Tibial nerve (tissue), 4 donors: Measurements from ENCODE around the gene TAX1BP1. TPM values are rescaled to one million over a fixed set of nuclear protein-coding genes. Genes with fewer than 3 reads are reported as not detected.
"Not testable (repeated sequence)": the region's sequence is repeated elsewhere in the genome, so short reads cannot be mapped to it uniquely, and the experiment has no call there.

Experiments used
- DNase-seq, 2 donors: peaks; one replicate each; pipeline ENCODE4 v3.0.0-alpha.2; 2019; ENCODE audit warnings: low spot score in 2 of 2
- H3K27ac ChIP-seq, 4 donors: fragments of 200-600 bp; sonication (generic) in 3 of 4; one replicate each; pipeline ENCODE4 v1.5.1; 2017 to 2019; ENCODE audit warnings: mild to moderate bottlenecking in 1 of 4
- H3K27me3 ChIP-seq, 2 donors: fragments of 200-600 bp; sonication (generic) in 1 of 2; one replicate each; pipeline versions ENCODE4 v1.5.1 to v1.6.0; 2017 to 2019
- H3K36me3 ChIP-seq, 3 donors: fragments of 200-600 bp; sonication (generic); one replicate each; pipeline ENCODE4 v1.5.1; 2018 to 2019
- H3K4me1 ChIP-seq, 4 donors: fragments of 200-600 bp; sonication (generic) in 3 of 4; one replicate each; pipeline ENCODE4 v1.5.1; 2017 to 2019
- H3K4me3 ChIP-seq, 4 donors: fragments of 200-600 bp; sonication (generic) in 3 of 4; one replicate each; pipeline ENCODE4 v1.5.1; 2017 to 2019; ENCODE audit warnings: mild to moderate bottlenecking in 1 of 4, moderate library complexity in 1 of 4
- H3K9me3 ChIP-seq, 4 donors: fragments of 200-600 bp; sonication (generic) in 3 of 4; one replicate each; pipeline ENCODE4 v1.5.1; 2017 to 2019
- EP300 ChIP-seq, 2 donors: sonication (generic); formaldehyde crosslinking; IDR thresholded peaks; one replicate each; pipeline ENCODE4 v1.6.1; 2017; ENCODE audit warnings: antibody characterized with exemption in 2 of 2, mild to moderate bottlenecking in 1 of 2
- POLR2A ChIP-seq, 2 donors: fragments of 450-650 bp; IDR thresholded peaks; one replicate each; pipeline ENCODE4 v1.6.1; 2017; ENCODE audit warnings: antibody characterized with exemption in 2 of 2, mild to moderate bottlenecking in 2 of 2, moderate library complexity in 2 of 2
- WGBS, 2 donors: methylation state at CpG; one replicate each; pipeline ENCODE4 v1.1.5; 2018; 5-methylcytosine and 5-hydroxymethylcytosine counted together
- total RNA-seq, 4 donors: library from RNA; depleted of rRNA; stranded (reverse); fragments of >200 nt; gene quantifications; one replicate each; pipeline ENCODE4 v1.1.0, GENCODE V29; 2016
- TF ChIP-seq, protein P1 (sequence below), 5 experiments: fragments of 200-600 bp in 3 of 5; fragments of 450-650 bp in 2 of 5; sonication (generic) in 3 of 5; IDR thresholded peaks; one replicate each; pipeline ENCODE4 v1.5.1; 2016 to 2019; ENCODE audit warnings: antibody characterized with exemption in 5 of 5, mild to moderate bottlenecking in 3 of 5, moderate library complexity in 2 of 5

Gene TAX1BP1
- total RNA-seq, 4 donors from 2014 or later: 52.8 to 89.6 (median 71.8) TPM

DNA sequence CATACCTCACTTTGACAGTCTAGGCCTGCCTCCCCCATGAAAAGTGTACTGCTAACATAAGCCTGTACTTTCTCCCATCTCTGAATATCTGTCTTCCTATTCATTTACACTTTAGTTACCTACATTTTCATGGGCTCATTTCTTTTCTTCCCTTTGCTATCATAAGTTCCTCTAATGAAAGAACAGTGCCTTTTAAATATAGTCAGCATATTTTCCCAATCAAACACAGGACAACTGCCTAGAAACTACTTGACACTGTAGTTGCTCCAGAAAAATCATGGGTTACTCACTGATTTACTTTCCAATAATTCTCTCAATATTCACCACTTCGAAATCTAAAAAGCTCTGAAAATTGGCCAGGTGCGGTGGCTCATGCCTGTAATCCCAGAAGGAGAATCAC, 2.8 kb upstream of the TAX1BP1 start:
- Histone ChIP-seq H3K4me3 (no peak overlapping the region), H3K9me3 (no peaks in the 10 kb centered on the region), H3K27me3 (no peaks in the 10 kb centered on the region), H3K4me1 (peaks cover 0 to 23% (median 0%) of the 10 kb centered on the region in 4 donors), H3K27ac (no peak overlapping the region), H3K36me3 (no peaks in the 10 kb centered on the region)
- WGBS, 2 donors: 98 to 100% methylated on average over 2 of the region's 2 CpGs
- TF ChIP-seq EP300 (IDR thresholded peaks at IDR 0.05) (no peak), POLR2A (IDR thresholded peaks at IDR 0.05) (no peak)
- TF ChIP-seq, protein P1, sequence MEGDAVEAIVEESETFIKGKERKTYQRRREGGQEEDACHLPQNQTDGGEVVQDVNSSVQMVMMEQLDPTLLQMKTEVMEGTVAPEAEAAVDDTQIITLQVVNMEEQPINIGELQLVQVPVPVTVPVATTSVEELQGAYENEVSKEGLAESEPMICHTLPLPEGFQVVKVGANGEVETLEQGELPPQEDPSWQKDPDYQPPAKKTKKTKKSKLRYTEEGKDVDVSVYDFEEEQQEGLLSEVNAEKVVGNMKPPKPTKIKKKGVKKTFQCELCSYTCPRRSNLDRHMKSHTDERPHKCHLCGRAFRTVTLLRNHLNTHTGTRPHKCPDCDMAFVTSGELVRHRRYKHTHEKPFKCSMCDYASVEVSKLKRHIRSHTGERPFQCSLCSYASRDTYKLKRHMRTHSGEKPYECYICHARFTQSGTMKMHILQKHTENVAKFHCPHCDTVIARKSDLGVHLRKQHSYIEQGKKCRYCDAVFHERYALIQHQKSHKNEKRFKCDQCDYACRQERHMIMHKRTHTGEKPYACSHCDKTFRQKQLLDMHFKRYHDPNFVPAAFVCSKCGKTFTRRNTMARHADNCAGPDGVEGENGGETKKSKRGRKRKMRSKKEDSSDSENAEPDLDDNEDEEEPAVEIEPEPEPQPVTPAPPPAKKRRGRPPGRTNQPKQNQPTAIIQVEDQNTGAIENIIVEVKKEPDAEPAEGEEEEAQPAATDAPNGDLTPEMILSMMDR (IDR thresholded peaks at IDR 0.05): no peak
- DNase-seq: no peak

DNA sequence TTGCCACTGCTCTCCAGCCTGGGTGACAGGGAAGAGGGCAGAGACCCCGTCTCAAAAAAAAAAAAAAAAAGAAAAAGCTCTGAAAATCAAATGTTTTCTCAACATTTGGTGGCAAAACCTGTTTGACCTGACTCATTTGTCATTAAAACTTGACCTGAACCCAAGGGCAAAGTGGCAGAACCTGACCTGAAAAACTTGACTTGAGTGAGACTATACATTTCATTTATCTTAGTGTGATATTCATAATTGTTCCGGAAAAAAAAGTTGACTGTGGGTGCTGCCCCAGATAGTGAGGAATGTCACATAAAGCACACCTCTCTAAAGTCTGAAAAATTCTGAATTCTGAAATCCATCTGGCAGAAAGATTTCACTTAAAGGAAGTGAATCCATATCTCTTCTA, 2.3 kb upstream of the TAX1BP1 start:
- H3K4me3 ChIP-seq: no peak overlapping the region
- H3K36me3 ChIP-seq: no peaks in the 10 kb centered on the region
- WGBS, 2 donors: 86 to 87% methylated on average over 2 of the region's 2 CpGs
- H3K9me3 ChIP-seq: no peaks in the 10 kb centered on the region
- DNase-seq: no peak
- peaks cover 0 to 28% (median under 1%) of the 10 kb centered on the region in 4 donors for H3K4me1 ChIP-seq
- H3K27ac ChIP-seq: no peak overlapping the region
- TF ChIP-seq POLR2A (IDR thresholded peaks at IDR 0.05): no peak
- TF ChIP-seq, protein P1 (IDR thresholded peaks at IDR 0.05): no peak
- no peak for TF ChIP-seq EP300 (IDR thresholded peaks at IDR 0.05)
- H3K27me3 ChIP-seq: no peaks in the 10 kb centered on the region

DNA sequence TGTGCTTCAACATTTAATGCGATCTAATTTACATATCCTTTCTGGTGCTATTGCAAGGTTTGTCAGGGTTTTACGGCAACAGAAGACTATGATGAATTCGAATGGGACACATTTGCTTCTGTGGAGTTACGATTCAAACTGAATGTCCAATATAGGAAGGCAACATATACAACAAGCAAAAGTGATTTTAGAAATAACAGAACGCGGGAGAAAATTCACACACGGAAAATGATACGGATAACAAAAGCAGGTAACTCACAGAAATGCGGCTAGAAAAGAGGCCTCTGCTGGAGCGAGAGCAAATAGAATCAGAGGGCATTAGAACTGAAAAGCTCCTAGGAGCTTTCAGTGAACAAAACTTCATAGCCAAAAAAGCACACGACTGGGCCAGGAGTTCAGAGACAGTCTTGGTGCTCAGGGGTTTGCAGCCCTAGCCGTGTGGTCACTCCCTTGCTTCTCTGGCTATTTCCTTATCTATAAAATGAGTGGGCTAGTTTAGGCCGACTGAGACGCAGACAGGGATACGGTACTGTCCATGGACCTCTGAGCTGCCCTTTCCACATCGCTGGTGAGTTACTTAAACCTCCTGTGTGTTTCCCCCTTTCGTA, 557 bp upstream of the TAX1BP1 start:
- Histone ChIP-seq H3K27me3 (no peaks in the 10 kb centered on the region), H3K36me3 (no peaks in the 10 kb centered on the region), H3K4me3 (peak overlapping the region; percentile 70 to 97 (median 86)), H3K27ac (peak overlapping the region; percentile 93 to 99 (median 98)), H3K9me3 (no peaks in the 10 kb centered on the region), H3K4me1 (peaks cover 0 to 38% (median 3%) of the 10 kb centered on the region in 4 donors)
- TF ChIP-seq EP300 (IDR thresholded peaks at IDR 0.05) (no peak), POLR2A (IDR thresholded peaks at IDR 0.05) (no peak)
- TF ChIP-seq, protein P1 (IDR thresholded peaks at IDR 0.05): no peak
- 5 to 8% methylated on average over 17 of the region's 17 CpGs for WGBS, 2 donors
- peak in 1 of 2 donors; percentile 17 for DNase-seq

GRCh38 chr7:27740449-27741086, 606 bp downstream of the TAX1BP1 start:
- Histone ChIP-seq H3K36me3 (no peaks in the 10 kb centered on the region), H3K27me3 (no peaks in the 10 kb centered on the region), H3K4me1 (peaks cover 0 to 49% (median 3%) of the 10 kb centered on the region in 4 donors), H3K4me3 (peak overlapping the region; percentile 70 to 97 (median 86)), H3K9me3 (no peaks in the 10 kb centered on the region), H3K27ac (peak overlapping the region; percentile 93 to 99 (median 98))
- DNase-seq: peak; percentile 73 to 74
- WGBS, 2 donors: 0 to 1% methylated on average over 38 to 49 of the region's 49 CpGs
- no peak for TF ChIP-seq EP300 (IDR thresholded peaks at IDR 0.05)
- peak in 1 of 2 donors; percentile 47 for TF ChIP-seq POLR2A (IDR thresholded peaks at IDR 0.05)
- TF ChIP-seq, protein P1 (IDR thresholded peaks at IDR 0.05): no peak

GRCh38 chr7:27742091-27742710, 2.2 kb downstream of the TAX1BP1 start:
- 64 to 69% methylated on average over 8 to 10 of the region's 11 CpGs for WGBS, 2 donors
- not testable (repeated sequence) for H3K4me3 ChIP-seq, H3K27ac ChIP-seq, H3K9me3 ChIP-seq, H3K36me3 ChIP-seq, H3K27me3 ChIP-seq, DNase-seq
- peaks cover 0 to 58% (median 9%) of the 10 kb centered on the region in 4 donors for H3K4me1 ChIP-seq
